ENCODE measurements around the gene SLC35F1.

Gene SLC35F1

DNA sequence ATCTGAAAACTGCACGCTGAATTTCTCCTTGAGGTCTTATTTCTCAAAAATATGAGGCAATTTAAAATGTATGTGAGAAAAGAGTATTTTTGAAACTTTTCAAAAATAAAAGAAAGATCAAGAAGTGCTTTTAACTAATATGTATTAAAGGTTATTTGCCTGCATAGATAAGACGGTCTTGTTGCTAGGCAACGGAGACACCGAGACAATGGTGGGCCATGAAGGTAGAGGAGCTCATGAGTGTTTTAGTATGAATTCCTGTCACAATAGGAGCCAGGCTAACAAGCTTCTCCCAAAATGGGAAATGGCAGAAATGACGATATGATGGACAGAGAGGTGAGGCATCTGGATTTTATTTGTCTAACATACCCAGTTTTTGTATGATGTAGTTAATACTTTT lies 308.2 kb downstream of the SLC35F1 start:
- H3K36me3 ChIP-seq (ENCODE audit: insufficient read depth, low read length), result no peaks in the 10 kb centered on the region
- TF ChIP-seq, protein P1, sequence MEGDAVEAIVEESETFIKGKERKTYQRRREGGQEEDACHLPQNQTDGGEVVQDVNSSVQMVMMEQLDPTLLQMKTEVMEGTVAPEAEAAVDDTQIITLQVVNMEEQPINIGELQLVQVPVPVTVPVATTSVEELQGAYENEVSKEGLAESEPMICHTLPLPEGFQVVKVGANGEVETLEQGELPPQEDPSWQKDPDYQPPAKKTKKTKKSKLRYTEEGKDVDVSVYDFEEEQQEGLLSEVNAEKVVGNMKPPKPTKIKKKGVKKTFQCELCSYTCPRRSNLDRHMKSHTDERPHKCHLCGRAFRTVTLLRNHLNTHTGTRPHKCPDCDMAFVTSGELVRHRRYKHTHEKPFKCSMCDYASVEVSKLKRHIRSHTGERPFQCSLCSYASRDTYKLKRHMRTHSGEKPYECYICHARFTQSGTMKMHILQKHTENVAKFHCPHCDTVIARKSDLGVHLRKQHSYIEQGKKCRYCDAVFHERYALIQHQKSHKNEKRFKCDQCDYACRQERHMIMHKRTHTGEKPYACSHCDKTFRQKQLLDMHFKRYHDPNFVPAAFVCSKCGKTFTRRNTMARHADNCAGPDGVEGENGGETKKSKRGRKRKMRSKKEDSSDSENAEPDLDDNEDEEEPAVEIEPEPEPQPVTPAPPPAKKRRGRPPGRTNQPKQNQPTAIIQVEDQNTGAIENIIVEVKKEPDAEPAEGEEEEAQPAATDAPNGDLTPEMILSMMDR (IDR thresholded peaks at IDR 0.05; ENCODE audit: borderline replicate concordance, extremely low read depth, low read length, poor library complexity, severe bottlenecking), result no peak
- no peak for TF ChIP-seq EZH2 (IDR thresholded peaks at IDR 0.05; ENCODE audit: borderline replicate concordance, low read depth, low read length, severe bottlenecking)
- no peak overlapping the region for H2AFZ ChIP-seq (ENCODE audit: low read depth, low read length)
- no peak overlapping the region for H3K27ac ChIP-seq (ENCODE audit: low read length)
- no peaks in the 10 kb centered on the region for H3K4me1 ChIP-seq (ENCODE audit: insufficient read depth, low read length)
- H4K20me1 ChIP-seq (ENCODE audit: insufficient read depth, low read length), result no peaks in the 10 kb centered on the region
- H3K27me3 ChIP-seq (ENCODE audit: insufficient read depth, low read length, poor library complexity), result no peaks in the 10 kb centered on the region
- no peak overlapping the region for H3K9ac ChIP-seq (ENCODE audit: low read depth, low read length)
- H3K79me2 ChIP-seq (ENCODE audit: insufficient read depth, low read length), result no peaks in the 10 kb centered on the region
- no peaks in the 10 kb centered on the region for H3K9me3 ChIP-seq (ENCODE audit: insufficient read depth, low read length, severe bottlenecking)
- ATAC-seq (ENCODE audit: insufficient read depth, low read depth), result no peak
- no peak overlapping the region for H3K4me2 ChIP-seq (ENCODE audit: insufficient read depth, low read length)
- H3K4me3 ChIP-seq (ENCODE audit: low read depth in 1 of 2, low read length in 2 of 2), result no peak overlapping the region
- no peak for DNase-seq

DNA sequence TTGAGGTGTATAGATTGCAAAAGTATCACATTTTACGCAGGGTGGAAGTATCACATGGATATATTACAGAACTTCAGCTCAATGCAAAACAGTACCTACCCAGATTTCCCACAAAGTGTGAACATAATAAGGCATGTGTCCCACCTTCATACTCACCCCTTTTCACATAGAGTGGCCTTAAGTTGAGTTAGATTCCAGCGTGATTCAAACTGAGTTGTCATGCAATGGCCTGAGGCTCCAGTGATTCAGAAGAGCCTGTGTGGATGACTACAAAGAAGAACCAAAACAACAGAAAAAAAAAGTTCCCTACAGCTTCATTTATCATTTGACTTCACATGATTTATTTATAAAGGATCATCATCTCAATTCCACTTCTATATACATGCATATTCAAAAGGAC lies 309.7 kb downstream of the SLC35F1 start:
- Histone ChIP-seq H3K4me2 (ENCODE audit: insufficient read depth, low read length) (no peak overlapping the region), H3K9me3 (ENCODE audit: insufficient read depth, low read length, severe bottlenecking) (no peaks in the 10 kb centered on the region), H3K79me2 (ENCODE audit: insufficient read depth, low read length) (no peaks in the 10 kb centered on the region), H2AFZ (ENCODE audit: low read depth, low read length) (no peak overlapping the region), H3K36me3 (ENCODE audit: insufficient read depth, low read length) (no peaks in the 10 kb centered on the region), H3K27ac (ENCODE audit: low read length) (no peak overlapping the region), H3K9ac (ENCODE audit: low read depth, low read length) (no peak overlapping the region), H3K4me1 (ENCODE audit: insufficient read depth, low read length) (no peaks in the 10 kb centered on the region), H3K27me3 (ENCODE audit: insufficient read depth, low read length, poor library complexity) (no peaks in the 10 kb centered on the region), H4K20me1 (ENCODE audit: insufficient read depth, low read length) (no peaks in the 10 kb centered on the region), H3K4me3 (ENCODE audit: low read depth in 1 of 2, low read length in 2 of 2) (no peak overlapping the region)
- ATAC-seq (ENCODE audit: insufficient read depth, low read depth), result no peak
- DNase-seq, result no peak
- TF ChIP-seq EZH2 (IDR thresholded peaks at IDR 0.05; ENCODE audit: borderline replicate concordance, low read depth, low read length, severe bottlenecking), result no peak
- TF ChIP-seq, protein P1 (IDR thresholded peaks at IDR 0.05; ENCODE audit: borderline replicate concordance, extremely low read depth, low read length, poor library complexity, severe bottlenecking), result no peak

DNA sequence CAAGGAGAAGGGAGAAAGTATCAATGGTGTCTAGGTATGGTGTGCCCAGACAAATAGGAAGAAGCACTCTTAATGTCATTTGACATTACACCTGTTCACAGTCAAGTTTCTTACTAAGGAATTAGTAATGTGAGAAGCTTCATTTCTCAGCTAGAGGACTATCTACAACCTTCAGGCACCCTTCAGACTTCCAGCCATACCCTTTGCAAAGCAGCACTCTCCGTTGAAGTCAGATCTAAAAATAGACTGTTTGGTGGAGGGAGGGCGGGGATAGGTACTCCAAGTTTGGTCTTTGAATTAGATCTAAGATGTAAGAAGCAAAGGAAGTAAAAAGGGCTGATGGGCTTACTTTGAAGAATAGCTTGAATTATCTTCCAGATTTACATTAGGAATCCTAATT lies 311.1 kb downstream of the SLC35F1 start:
- DNase-seq (no peak), ATAC-seq (ENCODE audit: insufficient read depth, low read depth) (no peak)
- Histone ChIP-seq H4K20me1 (ENCODE audit: insufficient read depth, low read length) (no peaks in the 10 kb centered on the region), H3K4me3 (ENCODE audit: low read depth in 1 of 2, low read length in 2 of 2) (no peak overlapping the region), H3K4me2 (ENCODE audit: insufficient read depth, low read length) (no peak overlapping the region), H3K79me2 (ENCODE audit: insufficient read depth, low read length) (no peaks in the 10 kb centered on the region), H3K4me1 (ENCODE audit: insufficient read depth, low read length) (no peaks in the 10 kb centered on the region), H3K9me3 (ENCODE audit: insufficient read depth, low read length, severe bottlenecking) (no peaks in the 10 kb centered on the region), H3K27me3 (ENCODE audit: insufficient read depth, low read length, poor library complexity) (no peaks in the 10 kb centered on the region), H3K9ac (ENCODE audit: low read depth, low read length) (no peak overlapping the region), H3K27ac (ENCODE audit: low read length) (no peak overlapping the region), H2AFZ (ENCODE audit: low read depth, low read length) (no peak overlapping the region), H3K36me3 (ENCODE audit: insufficient read depth, low read length) (no peaks in the 10 kb centered on the region)
- TF ChIP-seq, protein P1 (IDR thresholded peaks at IDR 0.05; ENCODE audit: borderline replicate concordance, extremely low read depth, low read length, poor library complexity, severe bottlenecking), result no peak
- TF ChIP-seq EZH2 (IDR thresholded peaks at IDR 0.05; ENCODE audit: borderline replicate concordance, low read depth, low read length, severe bottlenecking), result no peak
